ENCODE measurements around the gene FCN2. TPM values are rescaled to one million over a fixed set of nuclear protein-coding genes. Genes with fewer than 3 reads are reported as not detected.

FCN2 gene
- total RNA-seq, 2 experiments from 2014 or later: not detected

GRCh38 chr9:134887686-134888602 is 7.3 kb downstream of the FCN2 start:
- Histone ChIP-seq H3K4me1 (ENCODE audit: insufficient read depth, low read length) (no peaks in the 10 kb centered on the region), H3K9me3 (ENCODE audit: control insufficient read depth in 1 of 2, insufficient read depth in 1 of 2, low read length in 2 of 2) (peaks cover 0 to 3% of the 10 kb centered on the region in 2 experiments), H3K36me3 (ENCODE audit: insufficient read depth, low read length) (no peaks in the 10 kb centered on the region), H3K4me3 (ENCODE audit: low read length) (no peak overlapping the region), H3K27me3 (ENCODE audit: control insufficient read depth in 1 of 2, insufficient read depth in 2 of 2, low read length in 2 of 2) (peaks cover 0 to 5% of the 10 kb centered on the region in 2 experiments), H3K27ac (ENCODE audit: low read depth in 1 of 2, low read length in 2 of 2) (no peak overlapping the region)
- Mint-ChIP-seq H3K27ac (no peak overlapping the region), H3K4me3 (no peak overlapping the region), H3K9me3 (no peaks in the 10 kb centered on the region), H3K36me3 (ENCODE audit: low read depth) (no peaks in the 10 kb centered on the region), H3K4me1 (ENCODE audit: low read depth) (no peaks in the 10 kb centered on the region), H3K27me3 (peaks cover 10% of the 10 kb centered on the region)
- CTCF ChIA-PET: interaction anchor here (1.3 kb wide), 1 partner anchor 11 kb away, joined by 3 read pairs; no protein-coding TSS in a partner anchor
- ATAC-seq (ENCODE audit: poor library complexity) (no peak), DNase-seq (peak in 2 of 14 experiments; percentile 6 to 27)
- intact Hi-C loops (cut with DNase I, micrococcal nuclease): no loop called here
- POLR2A ChIA-PET: no interaction called here
- TF ChIP-seq CTCF (IDR thresholded peaks at IDR 0.05): no peak

GRCh38 chr9:134888603-134889190 is 8.1 kb downstream of the FCN2 start:
- peaks cover 11% of the 10 kb centered on the region for H3K27me3 Mint-ChIP-seq

More at GRCh38 chr9:134888603-134889190, 8.1 kb downstream of the FCN2 start:
- TF ChIP-seq CTCF (IDR thresholded peaks at IDR 0.05): no peak
- Mint-ChIP-seq H3K27ac (no peak overlapping the region), H3K4me1 (ENCODE audit: low read depth) (no peaks in the 10 kb centered on the region), H3K4me3 (no peak overlapping the region), H3K9me3 (no peaks in the 10 kb centered on the region), H3K36me3 (ENCODE audit: low read depth) (no peaks in the 10 kb centered on the region)
- peaks cover 0 to 3% of the 10 kb centered on the region in 2 experiments for H3K9me3 ChIP-seq (ENCODE audit: control insufficient read depth in 1 of 2, insufficient read depth in 1 of 2, low read length in 2 of 2)
- ChIA-PET CTCF (interaction anchor here (1.3 kb wide), 1 partner anchor 10 kb away, joined by 3 read pairs; no protein-coding TSS in a partner anchor), POLR2A (no interaction called here)
- peaks cover 0 to 5% of the 10 kb centered on the region in 2 experiments for H3K27me3 ChIP-seq (ENCODE audit: control insufficient read depth in 1 of 2, insufficient read depth in 2 of 2, low read length in 2 of 2)
- no peak overlapping the region for H3K27ac ChIP-seq (ENCODE audit: low read depth in 1 of 2, low read length in 2 of 2)
- no peaks in the 10 kb centered on the region for H3K36me3 ChIP-seq (ENCODE audit: insufficient read depth, low read length)
- peak in 2 of 14 experiments; percentile 11 to 20 for DNase-seq
- H3K4me1 ChIP-seq (ENCODE audit: insufficient read depth, low read length): no peaks in the 10 kb centered on the region
- intact Hi-C loops (cut with DNase I, micrococcal nuclease): no loop called here
- H3K4me3 ChIP-seq (ENCODE audit: low read length): no peak overlapping the region
- no peak for ATAC-seq (ENCODE audit: poor library complexity)
